CD4-positive, alpha-beta T cell (primary cell): Measurements from ENCODE around the gene GRAPL. TPM values are rescaled to one million over a fixed set of nuclear protein-coding genes. Genes with fewer than 3 reads are reported as not detected.
"Not testable (repeated sequence)": the region's sequence is repeated elsewhere in the genome, so short reads cannot be mapped to it uniquely, and the experiment has no call there.

ENCODE experiments used
- ATAC-seq: fragments of 200-7000 bp; cut with Tn5 transposase; one replicate; pipeline ENCODE4 v1.10.0; 2022; ENCODE audit warnings: mild to moderate bottlenecking; ENCODE audit not compliant: poor library complexity
- CTCF ChIA-PET: fragments of 350-600 bp; sonication (Branson Sonifier 250); formaldehyde crosslinking; loops from one replicate; lab custom pipeline; 2021; ENCODE audit warnings: antibody characterized with exemption, inconsistent platforms; lab: Charles Lee
- POLR2A ChIA-PET: fragments of 350-600 bp; sonication (Branson Sonifier 250); formaldehyde crosslinking; loops from one replicate; lab custom pipeline; 2021; ENCODE audit warnings: antibody characterized with exemption, inconsistent platforms; lab: Charles Lee
- DNase-seq, 14 experiments: peaks; one replicate each; pipeline ENCODE4 v3.0.0-alpha.2; 2013 to 2020; ENCODE audit warnings: mixed read lengths in 2 of 14
- H3K27ac ChIP-seq, 2 donors: one replicate each; pipeline versions ENCODE4 v1.5.1 to v1.7.0; 2013; ENCODE audit warnings: low read length in 2 of 2, low read depth in 1 of 2, mild to moderate bottlenecking in 1 of 2
- H3K27me3 ChIP-seq, 2 experiments: 1 replicate in 1 of 2; 2 replicates in 1 of 2; pipeline versions ENCODE4 v1.6.1 to v1.7.0; 2013; ENCODE audit warnings: low read length in 2 of 2, control low read depth in 1 of 2, mild to moderate bottlenecking in 1 of 2, moderate library complexity in 1 of 2; ENCODE audit not compliant: insufficient read depth in 2 of 2, control insufficient read depth in 1 of 2
- H3K36me3 ChIP-seq: one replicate; pipeline ENCODE4 v1.6.1; 2013; ENCODE audit warnings: low read length, control low read depth; ENCODE audit not compliant: insufficient read depth
- H3K4me1 ChIP-seq: one replicate; pipeline ENCODE4 v1.6.1; 2013; ENCODE audit warnings: low read length, control low read depth; ENCODE audit not compliant: insufficient read depth
- H3K4me3 ChIP-seq: one replicate; pipeline ENCODE4 v1.5.1; 2013; ENCODE audit warnings: mild to moderate bottlenecking, low read length, moderate library complexity
- H3K9me3 ChIP-seq, 2 experiments: 1 replicate in 1 of 2; 2 replicates in 1 of 2; pipeline versions ENCODE4 v1.6.1 to v1.7.0; 2013; ENCODE audit warnings: low read length in 2 of 2, mild to moderate bottlenecking in 2 of 2, control low read depth in 1 of 2, moderate library complexity in 1 of 2; ENCODE audit not compliant: control insufficient read depth in 1 of 2, insufficient read depth in 1 of 2
- H3K27ac Mint-ChIP-seq: one replicate; pipeline ENCODE4 v1.8.0; 2020; ENCODE audit warnings: mixed read lengths
- H3K27me3 Mint-ChIP-seq: one replicate; pipeline ENCODE4 v1.8.0; 2021; ENCODE audit warnings: mixed read lengths
- H3K36me3 Mint-ChIP-seq: one replicate; pipeline ENCODE4 v1.8.0; 2021; ENCODE audit warnings: low read depth, mixed read lengths
- H3K4me1 Mint-ChIP-seq: one replicate; pipeline ENCODE4 v1.8.0; 2021; ENCODE audit warnings: low read depth, mixed read lengths
- H3K4me3 Mint-ChIP-seq: one replicate; pipeline ENCODE4 v1.8.0; 2020; ENCODE audit warnings: mild to moderate bottlenecking, mixed read lengths
- H3K9me3 Mint-ChIP-seq: one replicate; pipeline ENCODE4 v1.8.0; 2020; ENCODE audit warnings: mixed read lengths
- intact Hi-C, 2 experiments: fragments of 100-400 bp; cut with DNase I in 1 of 2; cut with micrococcal nuclease in 1 of 2; formaldehyde crosslinking; loops; one replicate each; pipeline versions ENCODE4 v1.15.1 to v1.9.0; 2023 to 2025; cut with DNase I, micrococcal nuclease
- total RNA-seq, 174 experiments: library from RNA in 2 of 174; stranded (reverse) in 2 of 174; gene quantifications; one replicate each; pipeline ENCODE4 v1.2.3 and lab custom pipeline; 2021 to 2026

Gene GRAPL
- total RNA-seq, 2 experiments from 2014 or later: 23.7 to 26.2 TPM

DNA sequence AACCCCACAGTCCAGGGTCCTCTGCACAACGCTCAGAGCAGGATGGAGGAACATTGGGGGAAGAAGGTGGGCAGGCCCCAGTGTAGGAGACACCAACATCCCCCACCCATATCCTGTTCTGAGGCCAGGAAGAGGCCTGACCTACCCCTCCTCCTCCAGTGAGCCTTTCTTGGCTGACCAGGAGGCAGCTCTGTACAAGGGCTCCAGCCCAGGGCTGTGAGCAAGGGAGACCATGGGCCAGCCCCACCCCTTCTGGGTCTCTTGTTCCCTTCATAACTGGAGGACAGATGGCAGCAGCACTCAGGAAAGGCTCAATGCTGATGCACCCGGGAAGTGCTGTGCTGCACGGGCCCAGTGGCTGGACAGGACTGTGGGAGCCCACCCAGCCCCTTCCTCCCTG lies 47.0 kb downstream of the GRAPL start:
- H3K36me3 Mint-ChIP-seq, H3K4me1 ChIP-seq, intact Hi-C loops, H3K4me1 Mint-ChIP-seq, H3K27me3 Mint-ChIP-seq, H3K27ac ChIP-seq, DNase-seq, H3K27ac Mint-ChIP-seq, H3K4me3 Mint-ChIP-seq, H3K9me3 Mint-ChIP-seq, POLR2A ChIA-PET, ATAC-seq, H3K9me3 ChIP-seq, H3K27me3 ChIP-seq, CTCF ChIA-PET, H3K4me3 ChIP-seq, H3K36me3 ChIP-seq: not testable (repeated sequence)

GRCh38 chr17:19175410-19175809 lies 48.0 kb downstream of the GRAPL start:
- H3K27ac Mint-ChIP-seq, H3K9me3 Mint-ChIP-seq, H3K4me1 Mint-ChIP-seq, H3K4me3 ChIP-seq, H3K4me3 Mint-ChIP-seq, H3K27me3 ChIP-seq, POLR2A ChIA-PET, DNase-seq, H3K36me3 ChIP-seq, H3K4me1 ChIP-seq, CTCF ChIA-PET, H3K27ac ChIP-seq, intact Hi-C loops, H3K9me3 ChIP-seq, H3K36me3 Mint-ChIP-seq, H3K27me3 Mint-ChIP-seq: not testable (repeated sequence)
- peak; percentile 100 for ATAC-seq

DNA sequence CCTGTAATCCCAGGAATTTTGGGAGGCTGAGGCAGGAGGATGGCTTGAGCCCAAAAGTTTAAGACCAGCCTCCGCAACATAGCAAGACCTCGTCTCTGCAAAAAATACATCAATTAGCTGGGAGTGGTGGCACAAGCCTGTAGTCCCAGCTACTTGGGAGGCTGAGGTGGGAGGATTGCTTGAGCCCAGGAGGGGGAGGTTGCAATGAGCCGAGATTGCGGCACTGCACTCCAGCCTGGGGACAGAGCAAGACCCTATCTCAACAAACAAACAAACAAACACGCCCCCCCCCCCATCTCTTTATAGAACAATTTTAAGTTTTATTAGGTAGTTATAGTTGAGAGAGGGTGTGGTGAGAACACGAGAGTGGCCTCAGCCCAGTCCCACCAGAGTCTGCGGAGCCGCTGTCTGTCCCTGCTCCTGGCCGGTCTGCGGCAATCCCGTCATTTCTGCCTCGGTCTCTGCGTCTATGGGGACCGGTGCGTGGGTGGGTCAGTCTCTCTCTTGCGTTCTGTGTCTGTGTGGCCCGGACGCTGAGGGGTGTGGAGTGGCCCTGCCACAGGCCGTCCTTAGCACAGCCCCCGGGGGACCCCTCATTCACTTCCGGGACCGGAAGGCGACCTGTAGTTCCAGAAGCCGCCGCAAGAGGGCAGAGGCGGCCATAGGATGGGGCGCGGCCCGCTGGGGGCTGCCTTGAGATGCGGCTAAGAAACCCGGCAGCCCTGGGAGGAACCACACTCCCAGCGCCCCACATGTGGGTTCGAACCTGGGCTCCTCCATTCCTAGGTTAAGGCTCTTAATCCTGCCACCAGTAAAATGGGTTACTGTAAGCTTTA lies 53.9 kb downstream of the GRAPL start:
- H3K27ac ChIP-seq, H3K27ac Mint-ChIP-seq, H3K4me1 ChIP-seq, H3K9me3 Mint-ChIP-seq, H3K27me3 Mint-ChIP-seq, H3K4me3 Mint-ChIP-seq, H3K36me3 ChIP-seq, DNase-seq, H3K36me3 Mint-ChIP-seq, H3K4me3 ChIP-seq, POLR2A ChIA-PET, H3K9me3 ChIP-seq, H3K27me3 ChIP-seq, intact Hi-C loops, H3K4me1 Mint-ChIP-seq, CTCF ChIA-PET: not testable (repeated sequence)
- ATAC-seq: peak; percentile 98

GRCh38 chr17:19187883-19188869 lies 60.8 kb downstream of the GRAPL start:
- POLR2A ChIA-PET, H3K36me3 ChIP-seq, H3K36me3 Mint-ChIP-seq, CTCF ChIA-PET, H3K27me3 Mint-ChIP-seq, H3K27me3 ChIP-seq, H3K4me1 Mint-ChIP-seq, H3K4me3 Mint-ChIP-seq, intact Hi-C loops, H3K9me3 Mint-ChIP-seq, H3K4me3 ChIP-seq, DNase-seq, H3K9me3 ChIP-seq, H3K27ac ChIP-seq, H3K27ac Mint-ChIP-seq, H3K4me1 ChIP-seq: not testable (repeated sequence)
- ATAC-seq: peak; percentile 38

GRCh38 chr17:19188870-19189708 lies 61.7 kb downstream of the GRAPL start:
- H3K27me3 Mint-ChIP-seq, H3K9me3 ChIP-seq, POLR2A ChIA-PET, H3K4me1 Mint-ChIP-seq, H3K36me3 Mint-ChIP-seq, H3K27me3 ChIP-seq, intact Hi-C loops, H3K9me3 Mint-ChIP-seq, CTCF ChIA-PET, H3K36me3 ChIP-seq, H3K27ac Mint-ChIP-seq, H3K4me1 ChIP-seq, H3K27ac ChIP-seq, DNase-seq, H3K4me3 ChIP-seq, H3K4me3 Mint-ChIP-seq: not testable (repeated sequence)
- peak; percentile 62 for ATAC-seq

DNA sequence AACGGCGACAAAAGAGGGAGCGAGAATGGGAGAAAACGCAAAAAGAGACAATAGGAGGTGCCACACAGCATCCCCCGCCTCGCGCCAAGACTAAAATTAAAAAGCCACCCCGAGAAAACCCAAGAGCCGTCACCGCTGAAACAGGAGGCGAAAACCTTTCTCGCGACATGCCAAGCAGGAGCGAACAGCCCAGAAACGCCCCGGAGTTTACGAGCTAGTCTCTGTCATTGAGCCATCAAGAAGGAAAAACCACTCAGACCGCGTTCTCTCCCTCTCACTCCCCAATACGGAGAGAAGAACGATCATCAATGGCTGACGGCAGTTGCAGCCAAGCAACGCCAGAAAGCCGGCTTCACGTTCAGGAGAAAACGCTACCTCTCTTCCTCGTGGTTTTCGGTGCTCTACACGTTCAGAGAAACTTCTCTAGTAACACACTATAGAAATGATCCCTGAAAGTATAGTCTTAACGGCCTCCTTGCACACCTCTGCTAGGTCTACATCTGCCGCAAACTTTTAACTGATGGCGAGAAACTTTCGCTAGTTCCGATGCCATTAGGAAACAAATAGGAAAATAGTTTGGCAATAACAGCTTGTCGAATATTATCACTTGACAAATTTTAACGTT lies 62.5 kb downstream of the GRAPL start:
- ATAC-seq, H3K4me3 Mint-ChIP-seq, H3K27me3 ChIP-seq, CTCF ChIA-PET, intact Hi-C loops, H3K27me3 Mint-ChIP-seq, H3K27ac Mint-ChIP-seq, H3K27ac ChIP-seq, H3K4me1 Mint-ChIP-seq, DNase-seq, H3K36me3 ChIP-seq, H3K9me3 Mint-ChIP-seq, H3K4me3 ChIP-seq, H3K9me3 ChIP-seq, POLR2A ChIA-PET, H3K36me3 Mint-ChIP-seq, H3K4me1 ChIP-seq: not testable (repeated sequence)
